Activated CD4-positive, alpha-beta T cell treated with anti-CD3 and anti-CD28 coated beads, Interleukin-2, Interleukin-6, amounts not matched to agents 100 ng/mL and 50 ng/mL, durations not matched to agents 16 hours and 8 hours (primary cell): ENCODE data around the gene PSMB10.
"Not testable (repeated sequence)": the region's sequence is repeated elsewhere in the genome, so short reads cannot be mapped to it uniquely, and the experiment has no call there.

Experiments
- DNase-seq: peaks from one replicate; pipeline ENCODE4 v3.0.0-alpha.2; 2020

PSMB10 gene

GRCh38 chr16:67936124-67936879 is at the start of gene PSMB10:
TSS of gene PSMB10 (minus strand) at chr16:67936850. CDS start at chr16:67936749, 101 bp downstream.
- peak; percentile 72 for DNase-seq

GRCh38 chr16:67982011-67982696 is 45.5 kb upstream of the PSMB10 start:
- no peak for DNase-seq

- no peak for DNase-seq
These were observed 43.5 kb upstream of the PSMB10 start, which contains the start of gene DPEP3 for GRCh38 chr16:67979955-67980678. TSS of gene DPEP3 (minus strand) at chr16:67980499. CDS start at chr16:67980380, 119 bp downstream.

- DNase-seq = no peak
These were observed 41.0 kb upstream of the PSMB10 start for GRCh38 chr16:67977469-67978227.

- DNase-seq = no peak
These were observed 40.4 kb upstream of the PSMB10 start for GRCh38 chr16:67977005-67977404.

- no peak for DNase-seq
These were observed 39.6 kb upstream of the PSMB10 start for GRCh38 chr16:67976205-67976604.

- no peak for DNase-seq
These were observed 38.9 kb upstream of the PSMB10 start for GRCh38 chr16:67975321-67976105.

- DNase-seq = not testable (repeated sequence)
These were observed 35.6 kb upstream of the PSMB10 start for GRCh38 chr16:67972285-67972684.

- DNase-seq = no peak
These were observed 34.5 kb upstream of the PSMB10 start for GRCh38 chr16:67971111-67971510.

GRCh38 chr16:67969254-67970039 is 32.8 kb upstream of the PSMB10 start:
- DNase-seq = no peak

GRCh38 chr16:67968400-67969253 is 32.0 kb upstream of the PSMB10 start, which contains the start of gene SLC12A4:
TSS of gene SLC12A4 (minus strand) at chr16:67968637. CDS start at chr16:67968553, 84 bp downstream.
- DNase-seq = peak; percentile 95

- peak; percentile 47 for DNase-seq
These were observed 31.3 kb upstream of the PSMB10 start for GRCh38 chr16:67967958-67968399.

GRCh38 chr16:67967183-67967957 is 30.7 kb upstream of the PSMB10 start:
- peak; percentile 60 for DNase-seq

- DNase-seq = no peak
These were observed 30.0 kb upstream of the PSMB10 start for GRCh38 chr16:67966549-67967182.

- DNase-seq = no peak
These were observed 29.3 kb upstream of the PSMB10 start for GRCh38 chr16:67965668-67966548.

GRCh38 chr16:67964477-67965131 is 28.0 kb upstream of the PSMB10 start:
- no peak for DNase-seq
